CD4-positive, alpha-beta T cell treated with Interferon gamma for 1 hour (primary cell): Measurements from ENCODE around the gene P2RX2.
"Not testable (repeated sequence)": the region's sequence is repeated elsewhere in the genome, so short reads cannot be mapped to it uniquely, and the experiment has no call there.

ENCODE experiments used
- DNase-seq: peaks from one replicate; pipeline ENCODE4 v3.0.0-alpha.2; 2020

Gene P2RX2

DNA sequence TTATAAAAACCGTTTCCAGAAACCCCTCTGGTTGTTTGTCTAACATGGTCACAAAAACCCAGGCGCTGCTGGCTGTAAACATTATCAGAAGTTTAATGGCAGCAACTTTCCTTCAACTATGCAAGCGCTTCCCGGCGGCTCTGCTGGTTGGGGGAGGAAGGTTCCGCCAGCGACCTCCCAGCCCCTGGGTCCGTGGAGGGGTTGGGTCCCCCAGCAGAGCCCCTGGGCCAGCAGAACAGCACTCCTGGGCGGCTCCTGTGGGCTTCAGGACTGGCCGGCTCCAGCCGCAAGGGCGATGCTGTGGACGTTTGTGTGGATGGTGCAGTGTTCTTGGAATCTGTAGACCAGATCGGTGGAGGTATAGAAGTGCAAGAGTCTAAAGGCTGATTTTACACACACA, 34.1 kb upstream of the P2RX2 start:
- no peak for DNase-seq

DNA sequence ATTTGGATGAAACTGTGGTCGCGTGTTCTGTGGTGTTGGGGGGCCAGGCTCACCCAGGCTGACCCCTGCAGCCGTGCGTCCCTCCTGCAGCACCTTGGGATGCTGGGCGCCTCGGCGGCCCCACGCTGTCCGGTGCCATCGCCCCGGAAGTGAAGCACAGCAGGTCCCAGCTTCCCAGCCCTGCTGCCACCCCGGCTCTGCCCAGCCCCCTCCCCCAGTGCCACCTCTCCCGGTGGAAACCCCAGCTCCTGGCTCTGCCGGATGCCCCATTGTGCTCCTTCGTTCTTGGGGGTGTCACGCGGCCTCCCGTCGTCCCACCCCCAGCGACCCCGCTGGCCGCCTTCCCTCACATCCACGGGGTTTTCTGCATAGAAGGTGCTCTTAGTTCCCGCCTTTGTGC, 33.4 kb upstream of the P2RX2 start:
- DNase-seq = no peak

DNA sequence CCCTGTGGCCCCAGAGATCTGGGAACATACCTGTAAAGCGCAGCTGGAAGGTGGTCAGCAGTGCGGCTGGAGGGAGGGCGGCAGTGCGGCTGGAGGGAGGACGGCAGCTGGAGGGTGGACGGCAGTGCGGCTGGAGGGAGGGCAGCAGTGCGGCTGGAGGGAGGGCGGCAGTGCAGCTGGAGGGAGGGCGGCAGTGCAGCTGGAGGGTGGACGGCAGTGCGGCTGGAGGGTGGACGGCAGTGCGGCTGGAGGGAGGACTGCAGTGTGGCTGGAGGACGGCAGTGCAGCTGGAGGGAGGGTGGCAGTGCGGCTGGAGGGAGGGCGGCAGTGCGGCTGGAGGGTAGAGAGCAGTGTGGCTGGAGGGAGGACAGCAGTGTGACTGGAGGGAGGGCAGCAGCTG, 31.6 kb upstream of the P2RX2 start:
- no peak for DNase-seq

DNA sequence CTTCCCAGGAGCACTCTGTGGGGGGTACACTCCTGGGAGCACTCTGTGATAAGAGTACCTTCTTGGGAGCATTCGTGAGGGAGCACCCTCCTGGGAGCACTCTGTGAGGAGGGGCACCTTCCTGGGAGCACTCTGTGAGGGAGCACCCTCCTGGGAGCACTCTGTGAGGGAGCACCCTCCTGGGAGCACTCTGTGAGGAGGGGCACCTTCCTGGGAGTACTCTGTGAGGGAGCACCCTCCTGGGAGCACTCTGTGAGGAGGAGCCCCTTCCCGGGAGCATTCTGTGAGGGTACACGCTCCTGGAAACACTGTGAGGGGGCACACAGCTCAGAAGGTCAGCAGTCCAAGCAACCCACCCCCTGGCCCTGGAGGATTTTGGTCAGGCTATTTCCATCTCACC, 30.8 kb upstream of the P2RX2 start:
- no peak for DNase-seq

DNA sequence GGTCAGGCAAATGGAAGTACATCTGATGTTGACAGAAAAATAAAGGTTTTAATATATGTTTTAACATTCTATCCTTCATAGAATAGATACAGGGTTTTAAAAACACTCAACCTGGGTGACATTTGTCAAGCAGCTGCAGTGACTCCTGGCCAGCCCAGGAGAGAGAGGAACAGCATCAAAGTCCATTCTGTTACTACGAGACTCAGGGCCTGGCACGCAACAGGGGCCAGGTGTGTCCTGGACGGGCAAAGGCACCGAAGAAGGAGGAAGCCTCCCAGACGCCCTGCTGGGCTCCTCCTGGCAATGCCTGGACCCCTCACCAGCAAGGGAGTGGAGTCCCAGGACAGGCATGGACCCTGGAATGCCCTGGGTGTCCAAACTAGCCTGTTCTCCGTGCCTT, 30.3 kb upstream of the P2RX2 start:
- no peak for DNase-seq

DNA sequence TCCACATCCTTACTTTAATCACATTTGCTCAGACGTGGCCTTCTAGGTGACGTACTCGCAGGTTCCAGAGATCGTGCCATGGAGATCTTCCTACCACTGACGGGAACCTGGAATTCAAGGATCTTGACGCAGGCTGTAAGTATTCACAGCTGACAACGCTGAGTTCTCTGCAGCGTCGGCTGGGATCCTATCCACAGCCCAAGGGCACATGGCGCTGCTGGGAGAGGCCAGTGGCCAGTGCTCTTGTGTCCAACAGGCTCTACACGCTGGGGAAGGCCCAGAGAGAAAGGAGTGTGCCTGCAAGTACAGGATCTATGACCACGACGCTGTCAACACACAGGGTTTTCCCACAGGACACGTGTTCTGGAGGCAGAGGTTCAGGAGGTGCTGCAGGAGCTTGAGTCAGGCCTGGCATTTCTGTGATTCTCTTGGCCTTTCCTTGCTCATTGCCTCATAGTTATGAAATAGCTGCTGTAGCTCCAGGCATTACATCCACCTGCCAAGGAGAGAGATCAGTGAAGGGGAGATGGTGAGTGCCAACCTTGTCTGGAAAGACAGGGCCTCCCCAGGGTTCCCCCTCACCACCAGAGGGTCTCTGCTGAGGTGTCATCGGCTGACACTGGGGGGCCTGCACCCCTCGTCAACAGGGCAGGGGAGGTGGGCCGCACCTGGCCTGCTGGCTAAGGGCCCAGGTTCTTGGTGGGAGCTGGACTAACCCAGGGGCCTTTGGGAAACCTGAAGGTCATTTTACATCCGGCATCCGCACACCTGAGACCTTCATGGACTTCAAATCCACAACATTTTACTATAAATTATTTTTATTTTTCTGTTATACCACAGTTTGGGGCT, 29.5 kb upstream of the P2RX2 start:
- DNase-seq = no peak

DNA sequence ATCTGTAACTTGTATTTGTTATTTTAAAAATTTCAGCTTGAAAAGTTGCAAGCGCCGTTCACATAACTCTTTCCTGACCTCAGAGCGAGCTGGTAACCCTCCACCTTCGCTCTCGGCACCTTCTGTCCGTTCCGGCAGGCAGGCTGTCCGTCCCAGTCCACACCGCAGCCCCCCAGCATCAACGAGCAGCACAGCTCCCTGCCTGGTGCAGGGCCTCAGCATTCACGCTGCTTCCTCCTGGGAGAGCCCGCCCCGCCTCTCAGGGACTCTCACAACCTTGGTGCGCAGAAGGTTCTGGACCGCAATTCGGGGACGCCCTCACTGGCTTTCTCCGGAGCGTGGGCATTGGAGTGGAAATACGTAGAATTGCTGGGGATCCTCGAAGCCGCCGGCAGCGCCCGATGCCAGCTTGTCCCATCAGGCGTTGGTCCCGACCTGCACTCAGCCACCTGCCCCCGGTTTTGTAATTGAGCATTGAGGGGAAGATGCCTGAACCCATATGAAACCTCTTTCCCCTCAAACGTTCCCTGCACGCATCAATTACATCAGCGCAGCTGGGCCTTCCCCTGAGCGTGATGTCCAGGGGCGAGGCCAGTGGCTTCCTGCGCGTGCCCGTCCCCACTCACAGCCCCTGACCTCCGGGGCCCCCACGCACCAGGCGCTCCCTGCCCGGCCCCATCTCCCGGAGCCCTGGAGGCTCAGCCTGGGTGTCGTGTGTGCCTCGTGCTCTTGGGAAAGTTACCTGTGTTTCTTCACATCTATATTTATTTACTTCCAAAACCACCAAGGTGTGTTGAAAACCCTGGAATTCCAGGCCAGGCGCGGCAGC, 27.3 kb upstream of the P2RX2 start:
- no peak for DNase-seq

DNA sequence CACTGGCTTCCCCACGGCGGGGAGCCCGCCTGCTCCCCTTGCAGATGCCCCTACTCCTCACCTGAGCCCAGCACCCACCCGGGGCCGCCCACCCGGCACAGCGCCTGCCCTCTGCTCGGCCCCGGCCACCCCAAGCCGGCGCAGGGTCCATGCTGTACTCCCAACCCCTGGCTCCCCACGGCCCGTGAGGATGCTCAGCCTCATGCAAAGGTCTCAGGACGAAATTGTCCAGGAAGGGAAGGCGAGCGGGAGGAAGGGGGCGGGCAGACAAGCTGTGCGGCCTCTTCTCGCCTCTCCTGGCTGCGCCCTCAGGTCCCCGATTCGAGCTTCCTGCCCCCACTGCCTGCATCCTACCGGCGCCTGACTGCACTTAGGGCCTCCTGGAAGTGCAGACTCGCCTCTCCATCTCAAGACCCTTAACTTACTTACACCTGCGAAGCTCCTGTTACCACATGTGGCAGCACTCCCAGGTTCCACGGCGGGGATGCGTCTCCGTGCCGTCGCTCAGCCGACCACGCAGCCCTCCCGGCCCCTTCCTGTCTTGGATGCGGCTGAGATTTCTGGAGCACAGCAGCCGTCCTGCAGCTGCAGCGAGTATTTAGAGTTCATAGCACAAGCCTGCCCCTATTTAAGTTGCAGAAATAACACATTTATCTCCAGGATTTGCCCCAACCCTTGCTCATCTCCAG, 26.1 kb upstream of the P2RX2 start:
- DNase-seq = no peak

DNA sequence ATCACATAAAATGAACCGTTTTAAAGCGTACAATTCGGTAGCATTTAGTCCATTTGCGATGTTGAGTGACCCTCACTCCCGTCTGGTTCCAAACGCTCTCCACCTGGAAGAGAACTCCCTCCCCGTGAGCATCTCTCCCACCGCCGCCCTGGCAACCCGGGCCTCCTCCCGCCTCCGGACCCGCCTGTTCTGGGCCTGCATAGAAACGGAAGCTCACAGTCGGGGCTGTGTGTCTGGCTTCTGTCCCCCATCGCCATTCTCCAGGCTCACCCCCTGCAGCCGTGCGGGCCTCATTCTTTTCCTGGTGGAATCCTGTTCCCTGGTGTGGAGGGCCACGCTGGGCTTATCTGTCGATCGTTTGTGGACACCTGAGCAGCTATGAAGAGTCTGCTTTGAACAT, 25.5 kb upstream of the P2RX2 start:
- no peak for DNase-seq

DNA sequence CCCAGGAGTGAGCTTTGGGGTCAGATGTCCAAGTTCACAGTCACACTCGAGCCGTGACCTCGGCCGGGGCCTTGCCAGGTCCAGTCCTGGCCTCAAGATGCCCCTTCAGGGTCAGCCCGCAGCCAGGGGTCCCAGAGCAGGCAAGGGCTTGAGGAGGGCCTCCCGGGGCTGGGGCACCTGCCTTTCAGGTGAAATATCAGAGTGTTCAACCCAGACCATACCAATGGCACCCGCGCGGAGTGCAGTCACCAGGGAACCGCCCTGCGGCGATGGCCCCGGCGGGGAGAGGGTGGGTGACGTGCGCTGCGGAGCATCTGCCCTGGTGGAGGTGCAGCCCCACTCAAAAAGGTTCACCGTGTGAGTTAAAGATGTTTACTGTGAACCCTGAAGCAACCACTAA, 25.1 kb upstream of the P2RX2 start:
- DNase-seq = no peak

DNA sequence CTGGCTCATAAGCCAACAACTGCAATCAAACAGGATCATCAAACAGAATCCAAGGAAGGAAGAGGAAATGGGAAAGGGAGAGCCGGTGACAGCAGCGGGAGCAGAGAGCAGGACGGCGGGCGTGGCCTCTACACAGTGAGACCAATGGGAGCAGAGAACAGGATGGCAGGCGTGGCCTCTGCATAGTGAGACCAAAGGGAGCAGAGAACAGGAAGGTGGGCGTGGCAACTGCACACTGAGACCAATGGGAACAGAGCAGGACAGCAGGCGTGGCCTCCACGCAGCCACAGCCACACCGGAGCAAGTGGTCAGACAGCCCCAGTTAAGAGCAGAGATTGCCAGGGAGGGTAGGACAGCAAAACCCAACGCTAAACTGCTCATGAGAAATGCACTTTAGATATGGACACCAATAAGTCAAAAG, 24.6 kb upstream of the P2RX2 start:
- DNase-seq = peak; percentile 34

DNA sequence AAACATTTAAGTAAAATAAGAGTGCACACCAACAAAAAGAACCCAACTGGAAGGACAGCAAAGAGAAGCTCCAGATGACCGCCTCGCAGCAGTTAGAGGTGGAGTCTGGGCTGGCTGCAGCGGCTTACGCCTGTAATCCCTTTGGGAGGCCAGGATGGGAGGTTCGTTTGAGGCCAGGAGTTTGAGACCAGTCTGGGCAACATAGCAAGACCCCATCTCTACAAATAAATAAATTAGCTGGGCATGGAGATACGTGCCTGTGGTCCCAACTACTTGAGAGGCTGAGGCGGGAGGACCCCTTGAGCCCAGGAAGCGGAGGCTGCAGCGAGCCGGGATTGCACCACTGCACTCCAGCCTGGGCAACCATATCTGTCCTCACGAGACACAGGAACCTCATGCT, 23.4 kb upstream of the P2RX2 start:
- DNase-seq = no peak

DNA sequence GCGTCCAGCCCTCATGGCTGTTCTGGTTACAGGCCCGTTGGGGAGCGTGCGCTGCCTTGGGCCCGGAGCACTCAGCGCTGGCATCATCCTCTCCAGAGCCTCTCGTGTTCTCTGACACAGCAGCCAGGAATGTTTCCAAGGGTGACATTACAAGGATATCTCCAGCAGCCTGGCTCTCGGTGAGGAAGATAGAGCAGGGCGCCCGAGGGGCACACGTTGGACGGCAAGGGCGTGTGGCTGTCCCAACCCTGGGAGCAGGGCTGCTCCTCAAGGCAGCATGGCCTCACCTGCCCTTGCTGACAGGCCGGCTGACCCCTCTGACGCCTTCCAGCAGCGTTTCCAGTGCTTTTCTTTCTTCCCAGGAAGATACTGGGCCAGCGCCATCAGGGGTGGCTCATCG, 22.6 kb upstream of the P2RX2 start:
- no peak for DNase-seq

DNA sequence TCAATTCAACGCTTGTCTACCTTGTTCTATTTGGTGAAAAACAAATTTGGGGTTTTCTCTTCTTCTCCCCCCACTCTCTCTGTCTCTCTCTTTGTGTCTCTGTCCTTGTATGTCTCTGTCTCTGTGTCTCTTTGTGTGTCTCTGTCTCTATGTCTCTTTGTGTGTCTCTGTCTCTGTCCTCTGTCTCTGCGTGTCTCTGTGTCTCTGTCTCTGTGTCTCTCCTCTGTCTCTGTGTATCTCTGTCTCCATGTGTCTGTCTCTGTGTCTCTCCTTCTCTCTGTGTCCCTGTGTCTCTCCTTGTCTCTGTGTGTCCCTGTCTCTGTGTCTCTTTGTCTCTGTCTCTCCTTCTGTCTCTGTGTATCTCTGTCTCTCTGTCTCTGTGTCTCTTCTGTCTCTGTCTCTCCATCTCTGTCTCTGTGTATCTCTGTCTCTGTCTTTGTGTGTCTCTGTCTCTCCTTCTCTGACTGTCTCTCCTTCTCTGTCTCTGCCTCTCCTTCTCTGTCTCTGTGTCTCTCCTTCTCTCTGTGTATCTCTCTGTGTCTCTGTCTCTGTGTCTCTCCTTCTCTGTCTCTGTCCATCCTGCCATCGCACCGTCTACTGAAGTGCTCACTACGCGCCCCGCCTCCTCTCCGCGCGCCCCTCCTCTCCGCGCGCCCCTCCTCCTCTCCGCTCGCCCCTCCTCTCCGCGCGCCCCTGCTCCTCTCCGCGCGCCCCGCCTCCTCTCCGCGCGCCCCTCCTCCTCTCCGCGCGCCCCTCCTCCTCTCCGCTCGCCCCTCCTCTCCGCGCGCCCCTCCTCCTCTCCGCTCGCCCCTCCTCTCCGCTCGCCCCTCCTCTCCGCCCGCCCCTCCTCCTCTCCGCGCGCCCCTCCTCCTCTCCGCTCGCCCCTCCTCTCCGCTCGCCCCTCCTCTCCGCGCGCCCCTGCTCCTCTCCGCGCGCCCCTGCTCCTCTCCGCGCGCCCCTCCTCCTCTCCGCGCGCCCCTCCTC, 21.0 kb upstream of the P2RX2 start:
- peak; percentile 25 for DNase-seq

DNA sequence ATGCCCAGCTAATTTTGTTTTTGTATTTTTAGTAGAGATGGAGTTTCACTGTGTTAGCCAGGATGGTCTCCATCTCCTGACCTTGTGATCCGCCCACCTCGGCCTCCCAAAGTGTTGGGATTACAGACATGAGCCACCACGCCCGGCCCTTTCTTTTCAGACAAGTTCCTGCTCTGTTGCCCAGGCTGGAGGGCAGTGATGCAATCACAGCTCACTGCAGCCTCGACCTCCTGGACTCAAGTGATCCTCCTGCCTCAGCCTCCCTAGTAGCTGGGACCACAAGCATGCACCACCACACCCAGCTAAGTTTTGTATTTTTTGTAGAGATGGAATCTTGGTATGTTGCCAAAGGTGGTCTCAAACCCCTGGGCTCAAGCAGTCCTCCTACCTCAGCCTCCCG, 19.1 kb upstream of the P2RX2 start:
- DNase-seq = not testable (repeated sequence)

DNA sequence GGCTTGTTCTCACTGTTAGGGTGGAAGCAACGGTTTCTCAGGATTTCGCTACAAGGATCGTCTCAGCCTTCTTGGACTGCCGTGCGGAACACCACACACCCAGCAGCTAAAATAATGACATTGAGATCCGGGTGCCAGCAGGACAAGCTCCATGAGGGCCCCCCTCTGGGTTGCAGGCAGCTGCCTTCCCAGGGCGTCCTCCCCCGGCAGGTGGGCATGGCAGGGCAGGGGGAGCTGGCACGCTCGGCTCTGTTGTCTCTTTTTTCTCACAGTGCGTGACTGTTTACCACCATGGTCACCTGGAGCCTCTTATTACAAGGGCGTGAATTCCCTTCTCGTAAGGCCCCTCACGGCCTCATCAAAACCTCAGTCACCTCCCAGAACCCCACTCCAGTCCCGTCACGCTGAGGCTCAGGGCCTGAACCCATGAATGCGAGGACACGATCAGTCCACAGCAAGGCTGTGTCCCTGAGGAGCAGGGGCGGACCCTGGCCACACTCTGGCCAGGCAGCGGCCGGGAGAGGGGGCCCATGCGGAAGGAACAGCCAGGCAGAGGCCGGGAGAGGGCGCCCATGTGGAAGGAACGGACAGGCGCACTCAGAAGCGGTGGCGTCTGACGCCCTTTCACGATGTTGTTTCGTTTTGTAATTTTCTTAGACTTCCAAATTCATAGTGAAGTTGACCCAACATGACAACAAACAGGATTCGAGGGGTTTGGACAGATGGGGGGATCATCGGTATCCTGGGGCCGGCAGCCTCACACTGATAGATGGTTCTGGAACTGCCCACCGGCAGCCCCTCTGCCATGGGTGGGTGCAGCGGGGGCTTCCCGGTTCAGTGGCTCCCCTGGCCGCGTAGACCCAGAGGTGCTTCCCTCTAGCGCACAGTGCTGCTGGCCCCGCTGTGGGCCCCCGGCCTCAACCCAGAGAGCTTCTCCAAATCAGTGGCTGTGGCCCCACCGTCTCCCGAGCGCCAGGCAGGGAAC, 18.2 kb upstream of the P2RX2 start:
- peak; percentile 26 for DNase-seq

DNA sequence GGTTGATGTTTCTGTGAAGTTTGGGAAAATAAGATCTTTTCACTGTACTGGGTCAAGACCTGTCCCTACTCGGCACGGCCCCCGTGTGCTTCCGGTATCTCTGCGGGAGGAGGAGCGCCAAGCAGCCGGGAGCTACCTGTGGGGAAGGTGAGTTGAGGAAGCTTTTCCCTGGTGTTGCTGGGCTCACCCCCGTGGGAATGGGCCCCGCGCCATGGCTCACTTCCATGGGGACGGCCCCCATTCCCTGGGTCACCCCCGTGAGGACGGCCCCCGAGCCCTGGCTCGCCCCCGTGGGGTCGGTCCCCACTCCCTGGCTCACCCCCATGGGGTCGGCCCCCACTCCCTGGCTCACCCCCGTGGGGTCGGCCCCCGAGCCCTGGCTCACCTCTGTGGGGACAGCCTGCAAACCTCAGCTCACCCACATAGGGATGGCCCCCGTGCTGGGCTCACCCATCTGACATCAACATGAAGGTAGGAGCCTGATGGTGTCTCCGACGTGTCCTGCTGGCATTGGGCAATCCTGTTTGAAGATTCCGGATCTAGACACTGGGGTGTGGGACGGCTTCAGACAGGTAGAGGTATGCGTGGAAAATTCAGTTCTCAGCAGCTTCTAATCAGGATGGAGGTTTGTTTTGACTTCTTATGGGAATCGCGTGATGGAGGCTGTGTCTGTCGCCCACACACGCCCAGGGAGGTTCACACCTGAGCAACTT, 17.2 kb upstream of the P2RX2 start:
- DNase-seq = no peak

DNA sequence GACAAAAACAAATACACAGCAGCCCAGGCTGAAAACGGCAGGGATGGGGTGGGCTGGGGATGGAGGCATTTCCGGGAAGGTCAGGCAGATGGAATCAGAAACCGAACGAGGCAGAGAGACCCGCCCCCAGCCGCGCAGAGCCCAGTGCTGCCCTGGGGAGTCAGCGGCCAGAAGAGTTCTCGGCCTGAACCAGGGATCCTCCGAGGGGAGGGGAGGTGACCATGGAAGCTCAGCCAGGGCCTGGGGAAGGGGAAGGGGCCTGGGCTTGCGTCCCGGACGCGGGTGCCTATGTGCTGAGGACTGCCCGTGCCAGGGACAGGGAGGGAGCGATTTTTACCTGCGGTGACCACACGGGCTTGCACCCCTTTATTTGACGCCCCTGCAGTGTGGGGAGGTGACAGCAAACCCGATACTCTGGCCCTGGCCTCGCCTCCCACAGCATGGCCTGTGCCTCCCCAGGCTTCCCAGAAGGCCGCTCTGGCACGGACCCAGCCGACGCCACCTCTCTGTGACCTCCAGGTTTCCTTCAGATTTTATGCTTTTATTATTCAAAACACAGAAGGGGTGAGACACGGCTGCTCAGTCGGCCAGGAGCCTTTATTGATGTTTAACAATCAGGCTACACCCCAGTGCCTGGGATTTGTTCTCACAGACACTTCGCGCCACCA, 15.9 kb upstream of the P2RX2 start:
- DNase-seq = no peak

DNA sequence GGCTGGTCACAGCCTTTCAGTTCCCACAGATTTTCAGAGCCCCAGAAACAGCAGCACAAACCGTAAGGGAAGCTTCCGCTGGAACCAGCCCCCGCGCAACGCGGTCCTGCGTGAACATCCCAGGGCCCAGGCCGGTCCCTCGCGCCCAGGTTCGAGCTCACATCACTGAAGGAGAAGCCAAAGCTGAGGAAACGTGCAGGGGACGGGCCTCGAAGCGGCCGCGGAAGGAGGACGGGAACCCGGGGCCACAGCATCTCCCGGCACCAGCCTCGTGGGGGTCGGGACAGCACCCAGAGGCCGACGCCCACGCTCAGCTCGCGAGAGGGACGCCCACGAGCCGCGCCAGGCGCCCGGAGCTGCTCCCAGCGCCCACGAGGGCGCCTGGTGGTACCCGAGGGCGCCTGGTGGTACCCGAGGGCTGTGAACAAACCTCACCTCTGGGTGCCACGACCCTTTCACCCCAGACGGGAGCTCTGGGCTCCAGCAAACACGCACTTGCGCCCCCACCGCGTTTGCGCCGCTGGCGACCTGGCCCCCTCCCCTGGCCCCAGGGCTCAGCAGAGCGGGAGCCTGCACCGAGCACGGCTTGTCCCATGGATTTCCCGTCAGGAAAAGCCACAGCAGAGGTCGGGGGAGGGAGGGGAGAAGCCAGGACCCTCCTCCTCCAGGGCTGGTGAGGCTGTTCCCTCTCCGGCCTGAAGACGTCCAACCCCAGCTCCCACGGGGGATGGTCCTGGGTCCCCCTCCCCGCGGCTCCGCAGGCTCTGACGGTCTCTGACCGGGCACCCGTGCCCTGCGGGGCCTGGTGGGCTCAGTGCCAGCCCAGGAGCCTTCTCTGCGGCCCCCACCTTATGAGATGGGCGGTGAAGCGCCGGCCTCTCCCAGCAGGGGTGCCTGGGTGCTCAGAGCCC, 15.1 kb upstream of the P2RX2 start:
- DNase-seq = no peak
